Measurements from ENCODE around the gene ERBIN.

DNA sequence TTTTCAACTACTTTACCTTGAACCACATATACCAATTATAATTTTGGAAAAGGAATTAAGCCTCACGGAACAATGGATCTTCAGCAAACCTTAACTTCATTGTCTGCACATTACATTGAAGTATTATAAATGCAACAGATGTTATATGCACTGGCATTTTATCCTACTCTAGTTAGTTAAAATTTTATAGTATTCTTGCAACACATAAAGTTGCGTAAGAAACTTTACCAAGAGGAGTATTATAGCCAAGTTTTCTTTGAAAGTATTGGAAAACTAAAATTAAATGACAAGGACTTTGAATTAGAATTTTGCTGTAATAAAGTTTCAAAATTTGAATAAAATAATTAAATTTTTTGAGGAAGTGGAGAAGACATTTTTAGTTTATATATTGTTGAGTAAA, 154.3 kb downstream of the ERBIN start:
- TF ChIP-seq, protein P1, sequence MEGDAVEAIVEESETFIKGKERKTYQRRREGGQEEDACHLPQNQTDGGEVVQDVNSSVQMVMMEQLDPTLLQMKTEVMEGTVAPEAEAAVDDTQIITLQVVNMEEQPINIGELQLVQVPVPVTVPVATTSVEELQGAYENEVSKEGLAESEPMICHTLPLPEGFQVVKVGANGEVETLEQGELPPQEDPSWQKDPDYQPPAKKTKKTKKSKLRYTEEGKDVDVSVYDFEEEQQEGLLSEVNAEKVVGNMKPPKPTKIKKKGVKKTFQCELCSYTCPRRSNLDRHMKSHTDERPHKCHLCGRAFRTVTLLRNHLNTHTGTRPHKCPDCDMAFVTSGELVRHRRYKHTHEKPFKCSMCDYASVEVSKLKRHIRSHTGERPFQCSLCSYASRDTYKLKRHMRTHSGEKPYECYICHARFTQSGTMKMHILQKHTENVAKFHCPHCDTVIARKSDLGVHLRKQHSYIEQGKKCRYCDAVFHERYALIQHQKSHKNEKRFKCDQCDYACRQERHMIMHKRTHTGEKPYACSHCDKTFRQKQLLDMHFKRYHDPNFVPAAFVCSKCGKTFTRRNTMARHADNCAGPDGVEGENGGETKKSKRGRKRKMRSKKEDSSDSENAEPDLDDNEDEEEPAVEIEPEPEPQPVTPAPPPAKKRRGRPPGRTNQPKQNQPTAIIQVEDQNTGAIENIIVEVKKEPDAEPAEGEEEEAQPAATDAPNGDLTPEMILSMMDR (IDR thresholded peaks at IDR 0.05; ENCODE audit: low read length) = no peak
- TF ChIP-seq EZH2 (IDR thresholded peaks at IDR 0.05; ENCODE audit: borderline replicate concordance, low read length) = no peak

Data from OCI-LY1 (cell line).